Liver (tissue), 9 donors: ENCODE measurements around the gene RNF175. TPM values are rescaled to one million over a fixed set of nuclear protein-coding genes. Genes with fewer than 3 reads are reported as not detected.

Experiments used
- DNase-seq: peaks from one replicate; pipeline ENCODE4 v3.0.0-alpha.2; 2017; ENCODE audit warnings: low spot score
- H3K27ac ChIP-seq, 2 donors: one replicate each; pipeline ENCODE4 v1.7.0; 2013; ENCODE audit warnings: inconsistent platforms in 2 of 2, low read length in 2 of 2, control low read depth in 1 of 2, low read depth in 1 of 2, mild to moderate bottlenecking in 1 of 2
- H3K27me3 ChIP-seq, 4 donors: one replicate each; pipeline versions ENCODE4 v1.6.1 to v1.7.0; 2013; ENCODE audit warnings: low read length in 3 of 4, inconsistent platforms in 1 of 4, mild to moderate bottlenecking in 1 of 4, moderate library complexity in 1 of 4; ENCODE audit not compliant: control insufficient read depth in 4 of 4, insufficient read depth in 4 of 4
- H3K36me3 ChIP-seq, 4 donors: one replicate each; pipeline versions ENCODE4 v1.6.1 to v1.7.0; 2013; ENCODE audit warnings: low read length in 3 of 4, mild to moderate bottlenecking in 3 of 4, low read depth in 1 of 4, moderate library complexity in 1 of 4; ENCODE audit not compliant: control insufficient read depth in 4 of 4, insufficient read depth in 3 of 4
- H3K4me1 ChIP-seq, 4 donors: one replicate each; pipeline versions ENCODE4 v1.6.1 to v1.7.0; 2013; ENCODE audit warnings: low read length in 3 of 4, mild to moderate bottlenecking in 3 of 4, moderate library complexity in 1 of 4; ENCODE audit not compliant: control insufficient read depth in 4 of 4, insufficient read depth in 4 of 4
- H3K4me3 ChIP-seq, 3 donors: one replicate each; pipeline versions ENCODE4 v1.6.1 to v1.7.0; 2013; ENCODE audit warnings: low read length in 3 of 3, control low read depth in 1 of 3, low read depth in 1 of 3, mild to moderate bottlenecking in 1 of 3
- H3K9ac ChIP-seq, 2 donors: one replicate each; pipeline ENCODE4 v1.7.0; 2013; ENCODE audit warnings: low read length in 2 of 2, mild to moderate bottlenecking in 2 of 2, moderate library complexity in 2 of 2, control low read depth in 1 of 2, low read depth in 1 of 2
- H3K9me3 ChIP-seq, 4 donors: one replicate each; pipeline versions ENCODE4 v1.6.1 to v1.7.0; 2013; ENCODE audit warnings: low read length in 3 of 4; ENCODE audit not compliant: control insufficient read depth in 4 of 4
- FOXA1 ChIP-seq: IDR thresholded peaks from 2 replicates; pipeline ENCODE4 v1.6.1; 2016; ENCODE audit warnings: antibody characterized with exemption
- GABPA ChIP-seq, 2 donors: IDR thresholded peaks in 1 of 2; conservative IDR thresholded peaks in 1 of 2; 2 replicates each; pipeline ENCODE4 v1.6.1; 2016; ENCODE audit warnings: antibody characterized with exemption in 2 of 2, mild to moderate bottlenecking in 1 of 2, moderate library complexity in 1 of 2
- HNF4A ChIP-seq, 2 donors: conservative IDR thresholded peaks; 2 replicates each; pipeline ENCODE4 v1.6.1; 2016; ENCODE audit warnings: antibody characterized with exemption in 2 of 2, mild to moderate bottlenecking in 2 of 2
- HNF4G ChIP-seq: IDR thresholded peaks from 2 replicates; pipeline ENCODE4 v1.6.1; 2016; ENCODE audit warnings: antibody characterized with exemption
- RAD21 ChIP-seq, 2 donors: IDR thresholded peaks; 2 replicates each; pipeline ENCODE4 v1.6.1; 2016; ENCODE audit warnings: antibody characterized with exemption in 2 of 2, mild to moderate bottlenecking in 2 of 2
- REST ChIP-seq: IDR thresholded peaks from 2 replicates; pipeline ENCODE4 v1.6.1; 2016; ENCODE audit warnings: antibody characterized with exemption, mild to moderate bottlenecking
- RXRA ChIP-seq, 2 donors: IDR thresholded peaks; 2 replicates each; pipeline ENCODE4 v1.6.1; 2017 to 2018; ENCODE audit warnings: antibody characterized with exemption in 2 of 2, mild to moderate bottlenecking in 1 of 2
- TAF1 ChIP-seq: conservative IDR thresholded peaks from 2 replicates; pipeline ENCODE4 v1.6.1; 2016; ENCODE audit warnings: antibody characterized with exemption, mild to moderate bottlenecking
- YY1 ChIP-seq: IDR thresholded peaks from 2 replicates; pipeline ENCODE4 v1.6.1; 2016; ENCODE audit warnings: antibody characterized with exemption, mild to moderate bottlenecking
- WGBS: extraction: QIAGEN DNeasy Blood & Tissue Kit; methylation state at CpG from one replicate; pipeline ENCODE4 v1.1.7; 2013; 5-methylcytosine and 5-hydroxymethylcytosine counted together
- polyA plus RNA-seq, 2 donors: library from polyadenylated mRNA; stranded (reverse) in 1 of 2; unstranded in 1 of 2; fragments of 200-250 nt in 1 of 2; fragments of >200 nt in 1 of 2; fragmentation: Nextera tagmentation in 1 of 2; extraction: Ambion mirVana in 1 of 2; gene quantifications; one replicate each; pipeline versions ENCODE4 v1.2.1 to v1.2.3, GENCODE V29; 2013 to 2015
- total RNA-seq, 2 donors: library from RNA; depleted of rRNA; stranded (reverse); fragments of >200 nt; gene quantifications; one replicate each; pipeline ENCODE4 v1.2.3, GENCODE V29; 2014
- TF ChIP-seq, protein P1 (sequence below): IDR thresholded peaks from 2 replicates; pipeline ENCODE4 v1.6.1; 2016; ENCODE audit warnings: antibody characterized with exemption
- TF ChIP-seq, protein P2 (sequence below): IDR thresholded peaks from 2 replicates; pipeline ENCODE4 v1.6.1; 2016; ENCODE audit warnings: antibody characterized with exemption
- donor health status: healthy.
- donor health status: healthy.
- donor health status: healthy.
- donor health status: healthy.
- donor health status: healthy.

Gene RNF175
- total and polyA plus RNA-seq, 4 donors, result 0.08 to 0.65 (median 0.24) TPM; not detected in 1

GRCh38 chr4:153741541-153741940 is 18.3 kb downstream of the RNF175 start:
- peaks cover 2 to 5% (median 3%) of the 10 kb centered on the region in 4 donors for H3K9me3 ChIP-seq
- DNase-seq, result no peak
- H3K27me3 ChIP-seq, result no peaks in the 10 kb centered on the region
- no peaks in the 10 kb centered on the region for H3K4me1 ChIP-seq
- H3K9ac ChIP-seq, result no peak overlapping the region
- TF ChIP-seq RAD21 (IDR thresholded peaks at IDR 0.05), result no peak
- TF ChIP-seq, protein P1, sequence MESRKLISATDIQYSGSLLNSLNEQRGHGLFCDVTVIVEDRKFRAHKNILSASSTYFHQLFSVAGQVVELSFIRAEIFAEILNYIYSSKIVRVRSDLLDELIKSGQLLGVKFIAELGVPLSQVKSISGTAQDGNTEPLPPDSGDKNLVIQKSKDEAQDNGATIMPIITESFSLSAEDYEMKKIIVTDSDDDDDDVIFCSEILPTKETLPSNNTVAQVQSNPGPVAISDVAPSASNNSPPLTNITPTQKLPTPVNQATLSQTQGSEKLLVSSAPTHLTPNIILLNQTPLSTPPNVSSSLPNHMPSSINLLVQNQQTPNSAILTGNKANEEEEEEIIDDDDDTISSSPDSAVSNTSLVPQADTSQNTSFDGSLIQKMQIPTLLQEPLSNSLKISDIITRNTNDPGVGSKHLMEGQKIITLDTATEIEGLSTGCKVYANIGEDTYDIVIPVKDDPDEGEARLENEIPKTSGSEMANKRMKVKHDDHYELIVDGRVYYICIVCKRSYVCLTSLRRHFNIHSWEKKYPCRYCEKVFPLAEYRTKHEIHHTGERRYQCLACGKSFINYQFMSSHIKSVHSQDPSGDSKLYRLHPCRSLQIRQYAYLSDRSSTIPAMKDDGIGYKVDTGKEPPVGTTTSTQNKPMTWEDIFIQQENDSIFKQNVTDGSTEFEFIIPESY, result no peak
- no peak overlapping the region for H3K27ac ChIP-seq
- 66% methylated on average over 2 of the region's 2 CpGs for WGBS
- H3K4me3 ChIP-seq, result no peak overlapping the region
- no peaks in the 10 kb centered on the region for H3K36me3 ChIP-seq

- peaks cover under 1 to 5% (median 2%) of the 10 kb centered on the region in 4 donors for H3K9me3 ChIP-seq
- no peak overlapping the region for H3K27ac ChIP-seq
- no peak for DNase-seq
- no peaks in the 10 kb centered on the region for H3K4me1 ChIP-seq
- no peaks in the 10 kb centered on the region for H3K36me3 ChIP-seq
- no peak overlapping the region for H3K9ac ChIP-seq
- no peaks in the 10 kb centered on the region for H3K27me3 ChIP-seq
- no peak overlapping the region for H3K4me3 ChIP-seq
- TF ChIP-seq HNF4G (no peak), YY1 (no peak), HNF4A (conservative IDR thresholded peaks at IDR 0.05) (no peak), TAF1 (no peak), RXRA (IDR thresholded peaks at IDR 0.05) (no peak), FOXA1 (no peak), REST (no peak), GABPA (IDR thresholded peaks at IDR 0.05 in 1 of 2, conservative IDR thresholded peaks at IDR 0.05 in 1 of 2) (no peak)
- TF ChIP-seq, protein P1, result no peak
- TF ChIP-seq, protein P2, sequence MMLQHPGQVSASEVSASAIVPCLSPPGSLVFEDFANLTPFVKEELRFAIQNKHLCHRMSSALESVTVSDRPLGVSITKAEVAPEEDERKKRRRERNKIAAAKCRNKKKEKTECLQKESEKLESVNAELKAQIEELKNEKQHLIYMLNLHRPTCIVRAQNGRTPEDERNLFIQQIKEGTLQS, result no peak
Observed at GRCh38 chr4:153735906-153736461, 23.8 kb downstream of the RNF175 start.
